ENCODE measurements around the gene HIGD1C.

- TF ChIP-seq, protein P1, sequence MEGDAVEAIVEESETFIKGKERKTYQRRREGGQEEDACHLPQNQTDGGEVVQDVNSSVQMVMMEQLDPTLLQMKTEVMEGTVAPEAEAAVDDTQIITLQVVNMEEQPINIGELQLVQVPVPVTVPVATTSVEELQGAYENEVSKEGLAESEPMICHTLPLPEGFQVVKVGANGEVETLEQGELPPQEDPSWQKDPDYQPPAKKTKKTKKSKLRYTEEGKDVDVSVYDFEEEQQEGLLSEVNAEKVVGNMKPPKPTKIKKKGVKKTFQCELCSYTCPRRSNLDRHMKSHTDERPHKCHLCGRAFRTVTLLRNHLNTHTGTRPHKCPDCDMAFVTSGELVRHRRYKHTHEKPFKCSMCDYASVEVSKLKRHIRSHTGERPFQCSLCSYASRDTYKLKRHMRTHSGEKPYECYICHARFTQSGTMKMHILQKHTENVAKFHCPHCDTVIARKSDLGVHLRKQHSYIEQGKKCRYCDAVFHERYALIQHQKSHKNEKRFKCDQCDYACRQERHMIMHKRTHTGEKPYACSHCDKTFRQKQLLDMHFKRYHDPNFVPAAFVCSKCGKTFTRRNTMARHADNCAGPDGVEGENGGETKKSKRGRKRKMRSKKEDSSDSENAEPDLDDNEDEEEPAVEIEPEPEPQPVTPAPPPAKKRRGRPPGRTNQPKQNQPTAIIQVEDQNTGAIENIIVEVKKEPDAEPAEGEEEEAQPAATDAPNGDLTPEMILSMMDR (IDR thresholded peaks at IDR 0.05): no peak
- TF ChIP-seq POLR2AphosphoS5 (IDR thresholded peaks at IDR 0.05): no peak
- TF ChIP-seq POLR2A (IDR thresholded peaks at IDR 0.05): no peak
Measured at GRCh38 chr12:50923361-50924130, 28.8 kb upstream of the HIGD1C start.
